HCT116 (cell line): Measurements from ENCODE around the gene MPHOSPH10.

Experiments used
- CTCF ChIP-seq, 3 experiments: fragments of 200-600 bp in 1 of 3; sonication (generic) in 1 of 3; IDR thresholded peaks in 2 of 3; conservative IDR thresholded peaks in 1 of 3; 2 replicates each; pipeline ENCODE4 v1.5.1; 2012 to 2017; ENCODE audit warnings: low read depth in 2 of 3, low read length in 2 of 3, antibody characterized with exemption in 1 of 3, borderline replicate concordance in 1 of 3, control low read depth in 1 of 3, mild to moderate bottlenecking in 1 of 3, mixed read lengths in 1 of 3, mixed run types in 1 of 3, moderate library complexity in 1 of 3; ENCODE audit not compliant: insufficient read depth in 1 of 3
- MAX ChIP-seq: IDR thresholded peaks from 2 replicates; pipeline ENCODE4 v1.6.1; 2012
- REST ChIP-seq: IDR thresholded peaks from 2 replicates; pipeline ENCODE4 v1.6.1; 2012; ENCODE audit warnings: low read depth

- TF ChIP-seq REST (no peak), CTCF (IDR thresholded peaks at IDR 0.05 in 2 of 3, conservative IDR thresholded peaks at IDR 0.05 in 1 of 3; ENCODE audit: borderline replicate concordance in 1 of 3, insufficient read depth in 1 of 3, low read depth in 2 of 3, low read length in 2 of 3) (no peak), MAX (no peak)
Observed at GRCh38 chr2:71126957-71127356, 3.5 kb upstream of the MPHOSPH10 start.
